ENCODE measurements around the gene ENPP3. TPM values are rescaled to one million over a fixed set of nuclear protein-coding genes. Genes with fewer than 3 reads are reported as not detected.

ENPP3 gene
- total RNA-seq, 1 experiment from 2014 or later: 0.15 TPM

DNA sequence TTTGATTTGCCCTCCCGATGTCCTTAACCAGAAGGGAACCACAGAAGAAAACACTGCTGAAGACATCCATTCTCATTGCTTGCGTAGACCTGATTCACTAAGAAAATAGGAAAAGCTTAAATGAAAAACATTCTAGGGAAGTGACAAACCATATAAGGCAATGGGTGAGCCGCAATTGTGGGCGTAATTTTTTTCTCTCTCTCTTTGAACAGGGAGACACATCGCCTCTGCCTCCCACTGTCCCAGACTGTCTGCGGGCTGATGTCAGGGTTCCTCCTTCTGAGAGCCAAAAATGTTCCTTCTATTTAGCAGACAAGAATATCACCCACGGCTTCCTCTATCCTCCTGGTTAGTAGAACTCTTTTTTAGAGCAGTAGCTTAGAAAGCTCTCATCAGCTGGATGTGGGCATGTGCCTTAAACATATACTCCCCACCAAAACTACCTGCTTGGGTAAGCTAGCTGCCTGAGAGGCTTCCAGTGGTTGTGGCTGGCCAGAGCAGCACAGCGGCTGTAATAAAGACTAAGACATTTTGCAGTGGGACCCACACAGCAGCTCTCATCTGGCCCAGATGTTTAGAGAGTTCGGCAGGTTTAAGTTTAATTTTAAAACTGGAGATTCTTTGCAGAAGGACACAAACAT is 96.4 kb downstream of the ENPP3 start:
- Histone ChIP-seq H3K4me2 (ENCODE audit: insufficient read depth, insufficient read length, low read length) (no peak overlapping the region), H3K9ac (ENCODE audit: extremely low read depth, insufficient read length, low read length) (no peak overlapping the region), H2BK15ac (ENCODE audit: low read depth, low read length) (no peak overlapping the region), H3K79me2 (ENCODE audit: insufficient read depth, low read length) (no peaks in the 10 kb centered on the region), H2BK120ac (ENCODE audit: low read depth, low read length, poor library complexity, severe bottlenecking) (no peak overlapping the region), H4K8ac (replicated peaks; ENCODE audit: insufficient read length, low read depth, low read length) (no peak overlapping the region), H3K27ac (ENCODE audit: insufficient read length, low read depth, low read length) (no peak overlapping the region), H3K79me1 (ENCODE audit: insufficient read depth, low read depth, low read length, poor library complexity, severe bottlenecking) (no peaks in the 10 kb centered on the region), H3K4me1 (ENCODE audit: insufficient read depth, low read length) (no peaks in the 10 kb centered on the region), H4K5ac (ENCODE audit: insufficient read length, low read depth, low read length) (no peak overlapping the region), H2BK20ac (ENCODE audit: low read depth, low read length, poor library complexity, severe bottlenecking) (no peak overlapping the region), H3K56ac (ENCODE audit: insufficient read length, low read depth, low read length) (no peak overlapping the region), H3K4ac (ENCODE audit: low read depth, low read length) (no peak overlapping the region), H2BK5ac (ENCODE audit: insufficient read length, low read length) (no peak overlapping the region), H3K18ac (ENCODE audit: insufficient read length, low read depth, low read length) (no peak overlapping the region), H2BK12ac (ENCODE audit: insufficient read length, low read depth, low read length) (no peak overlapping the region), H2AFZ (ENCODE audit: low read length) (no peak overlapping the region), H3K14ac (ENCODE audit: insufficient read depth, low read length) (no peak overlapping the region), H4K91ac (ENCODE audit: insufficient read length, low read depth, low read length) (no peak overlapping the region), H3K23me2 (ENCODE audit: insufficient read length, low read depth, low read length, poor library complexity, severe bottlenecking) (no peaks in the 10 kb centered on the region), H4K20me1 (ENCODE audit: control insufficient read depth, insufficient read depth, insufficient read length) (no peaks in the 10 kb centered on the region), H3K27me3 (ENCODE audit: insufficient read depth, low read length) (no peaks in the 10 kb centered on the region; the same call in 1 of the 2 replicates), H3K9me3 (ENCODE audit: control insufficient read depth, low read depth, low read length) (no peaks in the 10 kb centered on the region), H3T11ph (ENCODE audit: low read length) (no peak overlapping the region), H3K23ac (ENCODE audit: insufficient read length, low read depth, low read length) (no peak overlapping the region), H2AK5ac (ENCODE audit: insufficient read length, low read length) (no peak overlapping the region)
- DNase-seq: no peak
- no peaks in the 10 kb centered on the region for H3K36me3 Mint-ChIP-seq (ENCODE audit: insufficient read depth in 1 of 3, low read depth in 3 of 3)
- no peak for TF ChIP-seq CTCF (conservative IDR thresholded peaks at IDR 0.05)
- H3K4me1 Mint-ChIP-seq: peaks cover 0 to 5% of the 10 kb centered on the region in 2 experiments; a peak in 2 of 4 replicates
- WGBS (ENCODE audit: extremely low coverage, insufficient read length, low lambda C conversion rate): no CpG with 5 or more reads among the region's 9 CpGs
- no peak overlapping the region for H3K4me3 Mint-ChIP-seq
- H3K9me3 Mint-ChIP-seq: no peaks in the 10 kb centered on the region
- peaks cover 4% of the 10 kb centered on the region; the same call in 1 of the 2 replicates for H3K27me3 Mint-ChIP-seq (ENCODE audit: low read depth)
- peak overlapping the region in 1 of 3 experiments; percentile 43; a peak in 2 of 7 replicates for H3K27ac Mint-ChIP-seq

Measured in H9 (cell line).